SK-N-SH treated with all-trans-retinoic acid at 6 μM for 48 hours (cell line): ENCODE data around the gene NPIPB2.

Experiments
- CSDC2 ChIP-seq: fragments of 250-450 bp; sonication (Bioruptor Pico); IDR thresholded peaks from 2 replicates; pipeline ENCODE4 v1.5.0; 2020; ENCODE audit warnings: mild to moderate bottlenecking, moderate library complexity
- GLIS3 ChIP-seq: fragments of 250-450 bp; sonication (Bioruptor Pico); IDR thresholded peaks from 2 replicates; pipeline ENCODE4 v1.5.0; 2020; ENCODE audit warnings: mild to moderate bottlenecking, moderate library complexity
- OSR1 ChIP-seq: fragments of 250-450 bp; sonication (Bioruptor Pico); IDR thresholded peaks from 2 replicates; pipeline ENCODE4 v1.8.0; 2022; ENCODE audit warnings: moderate library complexity, mild to moderate bottlenecking, inconsistent platforms
- PATZ1 ChIP-seq: fragments of 250-450 bp; sonication (Bioruptor Pico); IDR thresholded peaks from 2 replicates; pipeline ENCODE4 v1.8.0; 2020; ENCODE audit warnings: mild to moderate bottlenecking, moderate library complexity, borderline replicate concordance
- PPARA ChIP-seq: fragments of 250-450 bp; sonication (Bioruptor Pico); IDR thresholded peaks from 2 replicates; pipeline ENCODE4 v1.5.0; 2020; ENCODE audit warnings: mild to moderate bottlenecking, borderline replicate concordance
- SNAI2 ChIP-seq: fragments of 250-450 bp; sonication (Bioruptor Pico); IDR thresholded peaks from 2 replicates; pipeline ENCODE4 v1.5.0; 2020; ENCODE audit warnings: mild to moderate bottlenecking, moderate library complexity
- TCF4 ChIP-seq: fragments of 250-450 bp; sonication (Bioruptor Pico); IDR thresholded peaks from 2 replicates; pipeline ENCODE4 v1.8.0; 2021; ENCODE audit warnings: mild to moderate bottlenecking, moderate library complexity, borderline replicate concordance
- ZC3H10 ChIP-seq: fragments of 250-450 bp; sonication (Bioruptor Pico); IDR thresholded peaks from 2 replicates; pipeline ENCODE4 v1.5.1; 2021; ENCODE audit warnings: mild to moderate bottlenecking, moderate library complexity
- ZFP3 ChIP-seq: fragments of 250-450 bp; sonication (Bioruptor Pico); IDR thresholded peaks from 2 replicates; pipeline ENCODE4 v1.5.0; 2020; ENCODE audit warnings: mild to moderate bottlenecking, moderate library complexity

GRCh38 chr16:11893571-11893970 is 48.3 kb downstream of the NPIPB2 start:
- TF ChIP-seq CSDC2 (no peak), ZFP3 (CRISPR knock-in tag) (no peak), SNAI2 (CRISPR knock-in tag) (no peak), OSR1 (CRISPR knock-in tag) (no peak), GLIS3 (CRISPR knock-in tag) (no peak), PATZ1 (no peak), PPARA (no peak), TCF4 (no peak), ZC3H10 (CRISPR knock-in tag) (no peak)
